ENCODE measurements around the gene CD14. TPM values are rescaled to one million over a fixed set of nuclear protein-coding genes. Genes with fewer than 3 reads are reported as not detected.

The CD14 gene
- 0.13 TPM in 1 of 2 replicates, not detected in the other for total RNA-seq (2021)
- long read RNA-seq = 0 reads

- no peak within 1 kb of the TSS for H3K4me2 ChIP-seq (ENCODE audit: insufficient read depth, insufficient read length, low read length)
- H2BK12ac ChIP-seq (ENCODE audit: insufficient read length, low read depth, low read length) = no peak within 1 kb of the TSS
- no peak within 1 kb of the TSS for H3K27ac ChIP-seq (ENCODE audit: insufficient read length, low read depth, low read length)
- no peaks in the 10 kb centered on the region for H3K4me1 ChIP-seq (ENCODE audit: insufficient read depth, low read length)
- H3K18ac ChIP-seq (ENCODE audit: insufficient read length, low read depth, low read length) = no peak within 1 kb of the TSS
- TF ChIP-seq CTCF (conservative IDR thresholded peaks at IDR 0.05) = no peak
- H3K4ac ChIP-seq (ENCODE audit: low read depth, low read length) = no peak within 1 kb of the TSS
- H2BK120ac ChIP-seq (ENCODE audit: low read depth, low read length, poor library complexity, severe bottlenecking) = no peak within 1 kb of the TSS
- no peaks in the 10 kb centered on the region for H3K27me3 ChIP-seq (ENCODE audit: insufficient read depth, low read length)
- H3K23me2 ChIP-seq (ENCODE audit: insufficient read length, low read depth, low read length, poor library complexity, severe bottlenecking) = no peaks in the 10 kb centered on the region
- no peaks in the 10 kb centered on the region for H3K79me1 ChIP-seq (ENCODE audit: insufficient read depth, low read depth, low read length, poor library complexity, severe bottlenecking)
- H3K56ac ChIP-seq (ENCODE audit: insufficient read length, low read depth, low read length) = no peak within 1 kb of the TSS
- no peak within 1 kb of the TSS for H3K9ac ChIP-seq (ENCODE audit: extremely low read depth, insufficient read length, low read length)
- H3K9me3 ChIP-seq (ENCODE audit: control insufficient read depth, low read depth, low read length) = peaks cover 14% of the 10 kb centered on the region
- H3K4me3 Mint-ChIP-seq = no peak within 1 kb of the TSS
- H3K27ac Mint-ChIP-seq = no peak within 1 kb of the TSS
- no peak within 1 kb of the TSS for H2BK20ac ChIP-seq (ENCODE audit: low read depth, low read length, poor library complexity, severe bottlenecking)
- H3K27me3 Mint-ChIP-seq (ENCODE audit: low read depth) = peaks cover 7% of the 10 kb centered on the region
- H4K91ac ChIP-seq (ENCODE audit: insufficient read length, low read depth, low read length) = no peak within 1 kb of the TSS
- peaks cover 25 to 30% of the 10 kb centered on the region in 2 experiments for H3K9me3 Mint-ChIP-seq
- no peaks in the 10 kb centered on the region for H3K79me2 ChIP-seq (ENCODE audit: insufficient read depth, low read length)
- no peak within 1 kb of the TSS for H2AK5ac ChIP-seq (ENCODE audit: insufficient read length, low read length)
- no peak within 1 kb of the TSS for H4K5ac ChIP-seq (ENCODE audit: insufficient read length, low read depth, low read length)
- H4K8ac ChIP-seq (replicated peaks; ENCODE audit: insufficient read length, low read depth, low read length) = no peak within 1 kb of the TSS
- no peak within 1 kb of the TSS for H3T11ph ChIP-seq (ENCODE audit: low read length)
- peaks cover 6% of the 10 kb centered on the region in 2 experiments for H3K4me1 Mint-ChIP-seq
- H3K14ac ChIP-seq (ENCODE audit: insufficient read depth, low read length) = no peak within 1 kb of the TSS
- H2BK15ac ChIP-seq (ENCODE audit: low read depth, low read length) = no peak within 1 kb of the TSS
- DNase-seq = no peak
- H2AFZ ChIP-seq (ENCODE audit: low read length) = no peak within 1 kb of the TSS
- no peak within 1 kb of the TSS for H3K23ac ChIP-seq (ENCODE audit: insufficient read length, low read depth, low read length)
- no peaks in the 10 kb centered on the region for H4K20me1 ChIP-seq (ENCODE audit: control insufficient read depth, insufficient read depth, insufficient read length)
- WGBS (ENCODE audit: extremely low coverage, insufficient read length, low lambda C conversion rate) = no CpG with 5 or more reads among the region's 16 CpGs
- H2BK5ac ChIP-seq (ENCODE audit: insufficient read length, low read length) = no peak within 1 kb of the TSS
- H3K36me3 Mint-ChIP-seq (ENCODE audit: insufficient read depth in 1 of 3, low read depth in 3 of 3) = peaks cover 2 to 7% (median 2%) of the 10 kb centered on the region in 3 experiments; a peak in 6 of 7 replicates
Observed at GRCh38 chr5:140633021-140633471, at the start of gene CD14. Gene CD14 (minus strand): TSS chr5:140633175. CDS start chr5:140633071, 104 bp downstream.

Data from H9 (cell line).